ENCODE results near the gene RPA3.

The RPA3 gene

DNA sequence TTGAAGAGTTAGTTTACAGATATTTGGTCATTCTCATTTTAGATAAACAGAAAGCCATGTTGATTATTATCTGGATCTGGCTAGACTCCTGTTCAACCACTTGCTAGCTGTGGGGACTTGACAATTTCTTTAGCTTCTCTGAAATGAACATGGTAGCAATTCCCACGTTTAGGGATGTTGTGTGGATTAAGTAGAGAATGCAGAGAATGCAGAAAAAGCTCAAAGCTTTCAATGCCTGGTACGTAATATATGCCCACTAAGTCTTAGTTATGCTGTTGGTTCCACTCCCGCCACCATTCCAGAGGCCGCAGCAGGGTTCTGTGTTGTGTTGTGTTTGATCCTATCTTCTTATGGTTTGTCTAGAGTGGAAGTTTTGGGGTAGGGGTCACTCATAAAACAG is 39.2 kb upstream of the RPA3 start:
- TF ChIP-seq, protein P1, sequence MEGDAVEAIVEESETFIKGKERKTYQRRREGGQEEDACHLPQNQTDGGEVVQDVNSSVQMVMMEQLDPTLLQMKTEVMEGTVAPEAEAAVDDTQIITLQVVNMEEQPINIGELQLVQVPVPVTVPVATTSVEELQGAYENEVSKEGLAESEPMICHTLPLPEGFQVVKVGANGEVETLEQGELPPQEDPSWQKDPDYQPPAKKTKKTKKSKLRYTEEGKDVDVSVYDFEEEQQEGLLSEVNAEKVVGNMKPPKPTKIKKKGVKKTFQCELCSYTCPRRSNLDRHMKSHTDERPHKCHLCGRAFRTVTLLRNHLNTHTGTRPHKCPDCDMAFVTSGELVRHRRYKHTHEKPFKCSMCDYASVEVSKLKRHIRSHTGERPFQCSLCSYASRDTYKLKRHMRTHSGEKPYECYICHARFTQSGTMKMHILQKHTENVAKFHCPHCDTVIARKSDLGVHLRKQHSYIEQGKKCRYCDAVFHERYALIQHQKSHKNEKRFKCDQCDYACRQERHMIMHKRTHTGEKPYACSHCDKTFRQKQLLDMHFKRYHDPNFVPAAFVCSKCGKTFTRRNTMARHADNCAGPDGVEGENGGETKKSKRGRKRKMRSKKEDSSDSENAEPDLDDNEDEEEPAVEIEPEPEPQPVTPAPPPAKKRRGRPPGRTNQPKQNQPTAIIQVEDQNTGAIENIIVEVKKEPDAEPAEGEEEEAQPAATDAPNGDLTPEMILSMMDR (IDR thresholded peaks at IDR 0.05; ENCODE audit: borderline replicate concordance, insufficient read depth, low read depth, low read length), result no peak
- no peak overlapping the region for H3K4me3 ChIP-seq (ENCODE audit: low read depth, low read length)

DNA sequence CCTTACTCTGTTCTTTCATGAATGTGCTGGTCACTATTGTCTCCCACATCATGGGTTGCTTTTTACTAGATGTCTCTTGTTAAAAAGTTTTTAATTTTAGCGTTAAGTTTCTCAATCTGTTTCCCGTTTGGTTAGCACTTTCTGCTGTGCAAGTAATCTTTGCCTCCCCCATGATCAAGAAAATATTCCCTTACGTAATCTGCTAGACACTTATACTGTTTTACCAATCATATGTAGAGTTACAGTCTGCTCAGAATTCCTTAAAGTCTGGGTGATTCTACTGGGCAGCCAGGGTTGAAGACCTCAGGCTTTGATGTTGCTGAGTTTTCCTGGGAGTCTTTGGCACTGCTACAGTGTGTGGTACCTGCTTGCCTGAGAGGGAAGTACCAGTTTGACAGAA is 38.2 kb upstream of the RPA3 start:
- H3K4me3 ChIP-seq (ENCODE audit: low read depth, low read length), result no peak overlapping the region
- TF ChIP-seq, protein P1 (IDR thresholded peaks at IDR 0.05; ENCODE audit: borderline replicate concordance, insufficient read depth, low read depth, low read length), result no peak

DNA sequence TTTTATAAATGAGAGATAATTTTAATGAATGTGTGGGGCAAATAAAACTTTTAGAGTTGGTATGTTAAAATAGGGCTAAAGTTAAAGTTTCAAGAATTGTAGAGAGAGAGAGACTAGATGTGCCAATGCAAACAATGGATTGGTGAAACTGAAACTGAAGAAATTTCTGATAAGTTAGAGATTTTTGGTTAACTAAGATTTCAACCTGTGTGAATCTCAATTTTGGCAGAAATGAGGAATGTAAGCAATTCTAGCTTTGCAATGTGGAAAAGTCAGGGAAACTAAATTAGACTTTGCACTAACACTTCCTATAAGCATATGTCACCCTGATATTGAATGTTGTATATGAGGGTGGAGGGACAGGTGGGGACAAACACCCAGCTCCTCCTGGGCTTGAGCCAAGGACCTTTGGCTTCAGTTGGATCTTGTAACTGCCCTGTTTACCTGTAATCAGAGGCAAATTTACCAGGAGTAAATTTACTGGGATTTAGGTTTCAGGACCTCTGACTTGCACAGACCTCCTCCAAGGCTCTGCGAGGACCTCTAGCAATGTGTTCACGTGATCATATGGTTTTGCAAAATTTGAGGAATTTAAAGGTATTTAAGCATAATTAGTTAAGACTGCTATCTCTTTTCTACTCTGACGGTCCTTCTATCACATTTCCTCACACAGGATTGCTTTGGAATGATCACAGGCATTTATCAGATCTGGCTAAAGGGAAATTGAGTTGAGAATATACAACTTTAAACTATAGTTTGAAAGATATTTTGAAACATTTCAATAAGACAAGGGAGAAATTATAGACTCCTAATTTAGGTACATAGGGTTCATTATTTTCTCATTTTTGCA is 33.1 kb upstream of the RPA3 start:
- TF ChIP-seq, protein P1 (IDR thresholded peaks at IDR 0.05; ENCODE audit: borderline replicate concordance, insufficient read depth, low read depth, low read length), result no peak
- H3K4me3 ChIP-seq (ENCODE audit: low read depth, low read length), result no peak overlapping the region

DNA sequence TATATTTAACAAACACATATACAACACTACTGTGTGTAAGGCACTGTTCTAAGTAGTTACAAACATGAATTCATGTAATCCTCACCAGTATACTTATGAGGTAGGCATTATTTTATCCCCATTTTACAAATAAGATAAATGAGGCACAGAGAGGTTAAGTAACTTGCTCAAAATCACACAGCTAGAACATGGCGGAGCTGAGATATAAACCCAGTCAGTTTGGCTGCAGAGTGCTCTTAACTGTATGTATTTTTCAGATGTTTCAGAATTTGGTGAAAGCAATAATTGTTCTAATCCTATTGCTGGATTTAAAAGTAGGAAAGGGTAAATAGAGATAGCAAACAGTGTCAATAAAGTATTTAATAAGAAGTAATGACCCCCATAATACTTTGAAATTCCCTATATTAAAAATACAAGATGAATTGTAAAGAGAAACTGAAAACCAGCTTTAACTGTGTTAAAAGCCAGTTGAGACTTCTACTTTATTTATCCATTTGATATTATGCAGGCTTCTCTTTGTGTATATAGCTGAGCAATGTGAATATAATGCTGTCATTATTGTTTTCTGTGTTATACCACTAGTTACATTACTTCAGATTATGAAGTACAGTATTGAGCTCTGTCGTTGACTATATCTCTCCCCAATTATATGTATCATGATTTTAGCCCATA is 32.3 kb upstream of the RPA3 start:
- TF ChIP-seq, protein P1 (IDR thresholded peaks at IDR 0.05; ENCODE audit: borderline replicate concordance, insufficient read depth, low read depth, low read length), result no peak
- H3K4me3 ChIP-seq (ENCODE audit: low read depth, low read length), result no peak overlapping the region

DNA sequence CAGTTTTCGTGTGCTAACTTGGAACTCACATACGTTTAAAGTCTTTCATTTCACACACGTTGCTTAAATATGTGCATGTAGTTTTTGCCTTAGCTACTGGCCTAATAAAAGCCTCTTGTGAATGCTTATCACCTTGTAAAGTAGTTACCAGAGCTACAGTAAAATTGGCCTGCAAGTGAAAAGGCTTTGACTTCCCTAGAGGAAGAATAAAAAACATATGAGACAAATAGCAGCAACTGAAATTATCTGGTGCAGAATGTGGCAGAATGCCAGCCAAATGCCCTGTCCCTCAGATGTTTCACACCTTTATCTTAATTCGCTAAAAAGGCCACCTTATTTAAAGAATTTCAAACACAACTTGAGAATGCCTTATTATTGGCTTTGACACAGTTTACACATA is 28.1 kb upstream of the RPA3 start:
- TF ChIP-seq, protein P1 (IDR thresholded peaks at IDR 0.05; ENCODE audit: borderline replicate concordance, insufficient read depth, low read depth, low read length), result no peak
- H3K4me3 ChIP-seq (ENCODE audit: low read depth, low read length), result no peak overlapping the region

DNA sequence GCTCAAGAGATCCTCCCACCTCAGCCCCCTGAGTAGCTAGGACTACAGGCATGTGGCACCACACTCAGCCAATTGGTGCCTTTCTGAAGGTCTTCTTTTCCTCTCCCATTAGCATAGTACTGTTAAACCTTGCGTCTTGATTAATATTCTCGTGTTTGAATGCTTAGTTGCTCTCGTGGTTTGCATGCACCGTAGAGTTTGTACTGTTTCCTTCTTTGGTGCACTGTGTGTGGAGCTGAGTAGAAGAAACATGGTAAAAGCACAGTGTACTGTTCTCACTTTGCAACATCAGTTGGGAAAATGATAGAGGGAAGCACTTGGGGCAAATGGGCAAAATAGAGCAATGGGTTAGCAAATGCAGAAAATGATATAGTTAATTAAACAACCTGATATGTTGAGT is 27.6 kb upstream of the RPA3 start:
- TF ChIP-seq, protein P1 (IDR thresholded peaks at IDR 0.05; ENCODE audit: borderline replicate concordance, insufficient read depth, low read depth, low read length), result no peak
- H3K4me3 ChIP-seq (ENCODE audit: low read depth, low read length), result no peak overlapping the region

DNA sequence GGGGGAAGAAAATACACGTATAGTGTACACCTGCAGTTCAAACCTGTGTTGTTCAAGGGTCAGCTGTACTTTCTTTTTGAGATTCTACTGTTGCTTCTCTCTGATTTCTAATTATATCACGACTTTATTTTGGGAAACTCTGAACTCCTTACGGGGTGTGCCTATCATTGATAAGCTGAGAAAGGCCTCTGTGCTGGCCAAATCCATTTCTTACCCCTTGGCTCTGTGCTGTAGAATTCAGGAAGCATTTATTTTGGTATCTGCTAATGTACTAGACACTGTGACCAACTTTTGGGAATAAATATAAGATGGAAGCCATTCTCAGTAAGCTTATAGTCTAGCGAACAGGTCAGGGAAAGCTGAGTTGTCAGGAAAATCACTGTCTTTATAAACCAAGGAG is 26.9 kb upstream of the RPA3 start:
- no peak overlapping the region for H3K4me3 ChIP-seq (ENCODE audit: low read depth, low read length)
- TF ChIP-seq, protein P1 (IDR thresholded peaks at IDR 0.05; ENCODE audit: borderline replicate concordance, insufficient read depth, low read depth, low read length), result no peak

Measured in GM12875 (cell line).